ENCODE measurements around the gene SYTL3.

SYTL3 gene

DNA sequence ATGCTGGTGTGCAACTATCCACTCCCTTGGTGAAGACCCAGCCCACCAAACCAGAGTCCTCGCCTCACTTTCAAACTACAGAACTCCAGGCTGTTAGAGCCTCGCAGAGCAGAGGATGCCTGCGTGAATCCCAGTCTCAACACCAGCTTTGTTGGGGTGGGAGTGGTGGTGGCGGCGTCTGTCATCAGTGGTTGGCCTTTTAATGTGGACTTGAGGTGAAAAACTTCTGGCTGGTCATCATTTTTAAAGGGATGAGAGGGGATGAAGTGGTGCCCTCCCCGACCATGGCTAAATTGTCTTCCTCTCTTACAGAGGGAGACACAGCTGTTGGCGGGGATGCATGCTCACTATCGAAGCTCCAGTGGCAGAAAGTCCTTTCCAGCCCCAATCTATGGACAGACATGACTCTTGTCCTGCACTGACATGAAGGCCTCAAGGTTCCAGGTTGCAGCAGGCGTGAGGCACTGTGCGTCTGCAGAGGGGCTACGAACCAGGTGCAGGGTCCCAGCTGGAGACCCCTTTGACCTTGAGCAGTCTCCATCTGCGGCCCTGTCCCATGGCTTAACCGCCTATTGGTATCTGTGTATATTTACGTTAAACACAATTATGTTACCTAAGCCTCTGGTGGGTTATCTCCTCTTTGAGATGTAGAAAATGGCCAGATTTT, 114.5 kb downstream of the SYTL3 start:
- DNase-seq: no peak

DNA sequence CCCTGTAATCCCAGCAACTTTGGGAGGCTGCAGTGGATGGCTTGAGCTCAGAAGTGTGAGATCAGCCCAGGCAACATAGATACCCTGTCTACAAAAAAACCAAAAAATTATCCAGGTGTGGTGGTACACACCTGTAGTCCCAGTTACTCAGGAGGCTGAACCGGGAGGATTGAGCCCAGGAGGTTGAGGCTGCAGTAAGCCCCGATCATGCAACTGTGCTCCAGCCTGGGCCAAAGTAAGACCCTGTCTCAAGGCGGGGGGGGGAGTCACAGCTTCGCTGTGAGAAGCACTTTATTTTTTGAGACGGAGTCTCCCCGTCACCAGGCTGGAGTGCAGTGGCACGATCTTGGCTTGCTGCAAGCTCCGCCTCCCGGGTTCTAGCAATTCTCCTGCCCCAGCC, 115.1 kb downstream of the SYTL3 start:
- no peak for DNase-seq

DNA sequence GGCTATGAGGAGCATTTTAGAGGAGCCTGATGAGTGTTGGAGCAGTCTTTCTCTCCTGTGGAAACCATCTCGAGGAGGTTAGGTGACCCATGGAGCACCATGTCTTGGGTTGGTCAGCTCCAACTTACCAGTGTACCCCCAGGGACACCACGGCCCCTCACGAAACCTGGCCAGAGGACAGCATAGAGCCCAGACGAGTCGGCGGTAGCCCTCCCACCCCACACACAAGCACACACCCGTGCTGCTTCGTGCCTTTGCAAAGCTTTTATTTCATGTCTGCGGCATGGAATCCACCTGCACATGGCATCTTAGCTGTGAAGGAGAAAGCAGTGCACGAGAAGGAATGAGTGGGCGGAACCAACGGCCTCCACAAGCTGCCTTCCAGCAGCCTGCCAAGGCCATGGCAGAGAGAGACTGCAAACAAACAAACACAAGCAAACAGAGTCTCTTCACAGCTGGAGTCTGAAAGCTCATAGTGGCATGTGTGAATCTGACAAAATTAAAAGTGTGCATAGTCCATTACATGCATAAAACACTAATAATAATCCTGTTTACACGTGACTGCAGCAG, 115.7 kb downstream of the SYTL3 start:
- no peak for DNase-seq

DNA sequence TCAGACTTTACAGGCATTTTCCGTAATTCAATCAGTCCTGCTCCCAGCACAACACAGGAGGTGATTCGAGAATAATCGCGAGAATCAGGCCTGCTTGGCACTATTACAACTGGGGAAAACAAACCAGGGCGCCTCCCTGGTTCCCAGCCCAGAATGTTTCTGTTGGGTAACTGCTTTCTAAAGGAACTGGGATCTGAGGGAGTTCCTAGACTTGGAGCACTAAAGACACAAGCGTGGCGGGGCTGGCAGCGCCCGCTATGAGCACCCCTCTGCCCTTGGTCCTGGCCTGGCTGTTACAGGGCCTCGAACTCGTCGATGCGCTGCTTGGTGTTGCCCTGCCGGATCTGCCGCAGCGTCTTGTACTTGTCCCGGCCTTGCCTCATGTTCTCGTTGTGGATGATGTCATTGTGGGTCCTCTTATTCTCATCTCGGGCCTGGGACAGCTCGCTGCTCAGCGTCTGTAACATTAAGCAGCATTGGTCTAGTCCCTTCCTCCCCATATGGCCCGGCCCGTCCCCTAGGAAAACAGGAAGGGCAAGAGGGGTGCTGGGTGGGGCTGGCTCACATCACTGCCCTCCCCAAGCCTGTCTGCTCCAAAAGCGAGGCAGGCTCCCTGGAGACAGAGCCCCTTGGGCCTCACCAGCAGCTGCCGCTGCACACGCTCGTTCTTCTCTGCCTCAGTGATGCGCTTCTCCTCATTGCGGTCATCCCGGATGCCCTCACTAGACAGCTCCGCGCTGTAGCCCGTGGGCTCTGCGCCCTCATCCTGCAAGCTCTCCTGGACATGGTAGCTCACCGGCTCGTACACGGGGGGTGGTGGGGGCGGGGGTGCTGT, 117.0 kb downstream of the SYTL3 start:
- no peak for DNase-seq

DNA sequence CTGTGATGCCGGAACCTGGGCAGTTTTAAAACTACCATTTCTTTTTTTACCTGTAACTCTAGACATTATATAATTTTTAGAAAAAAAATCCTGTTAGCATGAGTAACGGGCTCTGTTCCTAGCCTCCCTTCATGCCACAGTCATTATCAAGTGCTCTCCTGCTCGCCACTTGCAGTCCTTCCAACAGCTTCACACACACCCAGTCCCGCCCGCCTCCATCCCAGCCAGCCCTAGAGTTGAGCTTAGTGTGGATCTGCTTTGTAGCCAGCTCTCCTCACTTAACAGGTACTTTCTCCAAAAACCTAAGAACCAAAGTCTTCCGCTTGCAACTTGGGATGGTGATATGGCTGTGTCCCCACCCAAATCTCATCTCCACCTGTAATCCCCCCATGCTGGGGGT, 117.9 kb downstream of the SYTL3 start:
- no peak for DNase-seq

DNA sequence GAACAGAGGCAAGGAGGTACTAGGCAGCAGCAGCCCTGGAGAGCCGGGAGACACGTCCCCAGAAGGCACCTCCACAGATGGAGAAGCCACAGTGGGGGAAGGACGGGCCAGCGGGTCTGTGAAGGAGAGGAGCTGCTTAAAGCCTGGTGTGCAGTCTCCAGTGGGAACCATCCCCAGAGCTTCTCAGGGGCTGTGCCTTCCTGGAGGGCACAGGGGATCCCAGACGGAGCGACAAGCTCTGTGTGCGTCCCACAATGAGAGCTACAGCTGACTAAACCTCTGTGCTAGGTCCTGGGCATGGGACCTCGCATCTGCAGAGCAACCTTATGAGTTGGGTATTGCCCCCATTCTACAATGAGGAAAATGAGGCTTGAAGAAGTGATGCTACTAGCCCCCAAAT, 118.6 kb downstream of the SYTL3 start:
- DNase-seq: no peak

DNA sequence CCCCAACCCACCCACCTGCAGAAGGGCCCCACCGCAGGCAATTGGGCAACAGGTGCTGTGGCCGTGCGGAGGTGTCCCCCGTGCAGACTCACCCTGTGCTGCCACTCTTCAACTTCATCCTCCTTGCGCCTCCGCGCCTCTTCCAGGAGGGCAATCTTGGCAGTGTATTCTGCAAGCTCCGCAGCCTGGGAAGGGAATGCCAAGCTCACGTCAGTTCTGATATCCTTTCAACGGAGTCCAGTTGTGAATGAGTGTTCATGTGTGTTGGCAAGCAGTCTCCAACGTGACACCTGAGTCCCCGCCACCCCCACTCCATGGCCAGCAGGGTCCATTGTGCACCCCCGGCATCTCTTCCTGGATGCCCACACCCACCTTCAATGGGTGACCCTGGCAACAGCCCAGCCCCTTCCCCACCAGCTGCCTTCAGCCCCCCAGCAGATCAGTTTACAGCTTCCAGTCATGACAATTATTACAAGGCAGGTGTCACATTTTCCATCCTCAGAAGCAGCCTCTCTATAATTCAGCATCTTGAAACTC, 119.4 kb downstream of the SYTL3 start:
- no peak for DNase-seq

DNA sequence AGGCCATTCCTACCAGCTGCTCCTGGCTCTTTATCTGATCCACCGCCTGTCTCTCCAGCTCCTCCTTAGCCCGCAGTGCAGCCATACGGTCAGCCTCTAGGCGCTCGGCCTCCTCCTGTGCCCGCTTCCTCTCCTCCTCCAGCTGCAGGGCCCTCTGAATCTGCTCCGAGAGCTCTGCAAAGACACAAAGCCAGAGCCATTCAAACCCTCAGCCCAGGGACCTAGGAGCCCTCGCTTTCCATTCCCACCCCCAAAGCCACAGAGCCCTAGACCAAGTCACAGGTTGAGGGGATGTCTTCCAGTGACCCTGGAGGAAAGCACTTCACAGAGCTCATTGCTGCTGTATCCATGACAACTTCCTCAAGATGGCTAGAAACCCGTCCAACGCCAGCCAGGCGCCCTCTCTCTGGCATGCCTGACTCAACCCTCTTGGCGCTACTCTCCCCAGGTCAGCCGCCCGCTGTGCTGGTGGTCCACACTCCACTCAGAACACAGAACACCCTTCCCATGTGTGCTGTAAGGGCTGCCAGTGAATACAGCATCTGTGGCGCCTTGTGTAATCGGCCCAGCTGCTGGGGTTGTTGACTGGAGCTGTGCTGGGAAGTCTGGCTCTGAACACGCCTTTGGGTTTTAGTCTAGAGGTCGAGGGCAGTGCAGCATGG, 120.0 kb downstream of the SYTL3 start:
- no peak for DNase-seq

DNA sequence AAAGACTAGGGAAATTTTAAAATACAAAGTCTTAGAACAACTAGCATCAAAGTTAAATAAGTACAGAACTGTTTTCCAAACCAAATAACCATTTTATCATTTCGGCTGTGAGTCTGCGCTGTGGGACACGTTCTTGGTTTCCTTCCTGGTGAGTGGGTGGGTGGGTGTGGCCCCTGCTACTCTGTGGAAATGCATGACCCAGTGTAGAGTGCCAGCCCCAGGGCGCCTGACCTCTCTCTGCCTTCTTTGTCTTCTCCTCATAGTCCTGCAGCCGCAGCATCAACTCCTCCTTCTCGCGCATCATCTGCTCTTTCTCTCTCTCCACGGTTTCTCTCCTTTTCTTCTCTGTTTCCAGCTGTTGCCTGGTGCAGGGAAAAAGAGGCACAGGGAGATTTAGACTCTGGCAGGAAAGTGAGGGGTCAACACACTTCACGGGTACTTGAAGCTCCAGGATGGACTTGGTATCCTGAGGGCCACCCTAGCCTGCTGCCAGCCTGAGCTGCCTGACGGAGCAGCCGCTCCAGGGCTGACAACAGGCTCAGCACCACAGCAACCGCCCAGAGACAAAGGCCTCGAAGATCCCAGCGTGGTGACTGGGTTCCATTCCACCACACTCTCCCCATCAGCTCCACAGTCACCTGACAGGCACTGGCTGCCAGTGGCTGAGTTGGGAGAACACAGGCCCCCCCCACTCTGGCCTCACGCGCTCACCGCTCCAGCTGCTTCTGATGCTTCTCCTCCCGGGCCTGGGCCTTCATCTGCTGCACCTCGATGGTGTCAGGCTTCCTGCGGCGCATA, 120.9 kb downstream of the SYTL3 start:
- DNase-seq: no peak

DNA sequence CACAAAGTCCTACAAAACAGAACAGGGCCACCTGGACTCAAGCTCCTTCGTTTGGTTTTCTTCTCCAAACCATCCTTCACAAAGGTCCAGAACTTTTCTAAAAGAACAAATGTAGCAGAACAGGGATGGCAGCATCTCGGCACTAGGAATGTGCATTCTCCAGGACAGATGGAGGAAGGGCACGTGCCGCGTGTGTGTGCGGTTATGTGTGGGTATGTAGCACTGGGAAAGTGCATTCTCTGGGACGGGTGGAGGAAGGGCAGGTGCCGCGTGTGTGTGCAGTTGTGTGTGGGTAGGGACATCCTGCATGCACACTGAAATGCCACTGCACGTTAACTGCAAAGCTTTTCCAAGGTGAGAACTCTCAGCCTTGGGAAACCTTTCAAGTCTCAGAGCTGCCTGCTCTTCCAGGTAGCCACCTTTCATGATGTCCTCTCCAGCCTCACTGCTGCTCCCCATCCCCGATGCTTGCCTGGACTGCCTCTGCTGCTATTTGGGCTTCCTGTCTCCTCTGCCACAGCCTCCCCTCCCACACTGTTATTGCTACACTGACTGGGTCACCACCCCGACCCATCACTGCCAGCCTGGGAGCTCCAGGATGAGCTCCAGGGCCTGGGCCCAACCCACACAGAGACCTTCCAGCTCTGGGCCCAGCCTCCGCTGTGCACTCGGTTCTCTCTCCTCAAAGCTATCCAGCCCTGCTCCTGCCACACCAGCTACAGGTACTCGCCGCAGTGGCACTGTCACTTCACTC, 121.7 kb downstream of the SYTL3 start:
- no peak for DNase-seq

DNA sequence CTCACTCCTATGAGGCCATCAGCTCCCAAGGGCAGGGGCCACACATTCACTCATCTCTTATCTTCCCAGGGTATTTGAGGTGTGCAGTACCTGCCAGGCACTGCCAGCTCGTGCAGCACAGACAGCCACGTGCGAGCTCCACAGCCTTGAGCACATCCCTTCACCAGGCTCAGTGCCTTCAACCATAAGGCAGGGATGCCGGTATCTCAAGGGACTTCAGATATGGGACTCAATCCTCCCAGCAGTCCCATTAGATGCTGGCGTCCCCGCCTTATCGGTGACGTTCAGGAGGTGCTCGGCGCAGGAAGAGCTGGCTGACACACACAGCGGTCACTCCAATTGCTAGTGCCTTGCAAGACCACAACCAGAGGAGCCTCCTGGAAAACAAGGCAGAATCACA, 122.3 kb downstream of the SYTL3 start:
- DNase-seq: no peak

DNA sequence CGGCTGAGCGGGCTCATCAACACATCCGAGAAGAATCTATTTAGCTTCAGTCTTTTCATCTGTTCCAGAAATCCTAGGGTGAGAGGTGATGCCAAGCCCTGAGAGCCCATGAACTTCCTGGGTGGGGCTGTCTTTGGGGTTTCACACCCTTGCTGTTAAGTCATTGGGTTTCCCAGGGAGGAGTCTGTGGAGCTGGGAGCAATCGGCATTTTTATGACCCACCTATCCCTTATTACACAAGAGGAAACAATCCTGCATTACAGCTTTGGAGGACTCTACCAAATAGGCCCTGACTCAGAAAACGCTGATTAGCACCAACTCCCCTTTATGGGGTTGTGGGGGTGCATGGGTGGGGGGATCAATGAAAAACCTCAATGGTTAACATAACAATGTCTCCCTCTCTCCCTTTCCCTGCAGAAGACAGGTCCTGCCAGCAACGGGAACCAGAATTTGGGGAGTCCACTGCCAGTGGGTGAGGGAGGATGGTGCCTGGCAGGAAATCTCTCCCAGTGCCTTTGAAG, 123.1 kb downstream of the SYTL3 start:
- DNase-seq: no peak

DNA sequence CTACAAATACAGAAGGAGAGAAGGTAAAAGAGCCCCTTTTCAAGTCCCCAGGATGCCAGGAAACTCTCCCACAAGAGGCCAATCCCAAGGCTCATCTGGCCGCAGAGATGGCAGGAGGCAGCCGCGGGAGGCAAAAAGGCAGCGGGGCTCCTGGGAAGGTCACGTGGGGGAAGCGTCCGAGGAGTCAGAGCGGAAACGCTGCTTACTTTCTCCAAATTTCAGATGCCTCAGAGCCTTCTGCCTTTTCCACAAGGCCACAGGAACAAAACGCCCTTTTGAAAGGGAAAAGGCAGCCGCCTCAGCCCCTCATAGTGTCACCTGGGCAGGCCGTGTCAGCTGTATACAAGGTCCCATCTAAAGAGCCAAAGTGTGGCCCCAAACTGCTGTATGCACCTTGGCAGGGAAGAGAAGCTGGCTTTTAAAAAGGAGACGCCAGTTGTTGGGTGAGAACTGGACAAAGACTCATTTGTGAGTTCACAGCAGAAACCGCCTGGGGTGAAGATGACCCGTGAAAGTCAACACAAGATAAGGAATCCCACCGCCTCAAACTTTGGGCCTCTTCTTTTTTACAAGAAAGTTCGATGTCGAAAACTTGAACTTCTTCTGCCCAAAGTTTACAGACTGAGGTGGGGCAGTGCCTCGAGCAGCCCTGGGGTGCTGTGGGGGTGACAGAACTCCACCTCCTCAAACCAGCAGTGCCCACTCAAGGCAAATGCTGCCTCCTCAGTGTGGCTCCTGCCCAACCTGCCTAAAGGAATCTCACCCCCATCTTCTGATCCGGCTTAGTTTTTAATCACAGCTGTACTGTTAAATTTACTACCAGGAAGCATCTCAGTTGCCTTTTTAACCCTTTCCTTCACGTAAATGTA, 124.0 kb downstream of the SYTL3 start:
- DNase-seq: no peak

DNA sequence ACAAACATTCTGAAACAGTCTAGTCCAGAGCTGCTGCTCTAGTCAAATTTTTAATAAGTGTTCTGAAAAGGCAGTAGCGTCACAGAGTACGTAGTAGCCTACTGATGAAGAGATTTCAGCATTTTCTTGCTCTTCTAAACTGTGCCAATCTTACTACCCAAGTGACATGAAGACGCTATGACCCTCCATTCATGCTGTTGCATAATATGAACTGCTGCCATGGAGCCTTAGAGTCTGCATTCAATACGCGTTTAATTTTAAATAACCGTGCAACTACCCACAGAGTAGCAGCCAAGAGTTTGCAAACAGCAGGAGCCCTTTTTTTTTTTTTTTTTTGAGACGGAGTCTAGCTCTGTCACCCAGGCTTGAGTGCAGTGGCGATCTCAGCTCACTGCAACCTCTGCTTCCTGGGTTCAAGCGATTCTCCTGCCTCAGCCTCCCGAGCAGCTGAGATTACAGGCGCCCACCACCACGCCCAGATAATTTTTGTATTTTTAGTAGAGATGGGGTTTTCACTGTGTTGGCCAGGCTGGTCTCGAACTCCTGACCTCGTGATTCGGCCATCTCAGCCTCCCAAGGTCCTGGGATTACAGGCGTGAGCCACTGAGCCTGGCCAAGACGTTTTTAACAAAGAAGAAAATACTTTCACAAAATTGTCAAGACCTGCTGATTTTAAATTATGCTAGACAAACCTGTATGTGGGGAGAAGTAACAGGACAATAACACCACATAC, 125.0 kb downstream of the SYTL3 start:
- no peak for DNase-seq

DNA sequence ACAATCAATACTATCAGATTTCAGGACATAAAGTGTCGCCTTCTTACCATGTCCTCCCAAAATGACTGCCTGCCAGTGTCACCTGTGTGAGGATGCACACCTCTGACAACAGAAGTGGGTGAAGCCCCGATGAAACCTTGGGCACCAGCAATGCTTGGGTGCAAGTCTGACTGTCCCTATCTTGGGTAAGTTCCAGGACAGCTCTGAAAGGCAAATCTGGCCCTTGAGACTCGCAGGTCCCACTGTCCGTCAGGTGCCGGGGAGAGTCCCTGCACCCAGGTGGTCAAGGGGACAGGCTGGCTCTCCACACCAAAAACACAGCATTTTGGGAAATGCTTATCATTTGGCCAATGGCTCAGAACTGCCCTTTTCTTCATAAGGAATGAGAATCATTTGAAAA, 126.0 kb downstream of the SYTL3 start:
- DNase-seq: no peak

DNA sequence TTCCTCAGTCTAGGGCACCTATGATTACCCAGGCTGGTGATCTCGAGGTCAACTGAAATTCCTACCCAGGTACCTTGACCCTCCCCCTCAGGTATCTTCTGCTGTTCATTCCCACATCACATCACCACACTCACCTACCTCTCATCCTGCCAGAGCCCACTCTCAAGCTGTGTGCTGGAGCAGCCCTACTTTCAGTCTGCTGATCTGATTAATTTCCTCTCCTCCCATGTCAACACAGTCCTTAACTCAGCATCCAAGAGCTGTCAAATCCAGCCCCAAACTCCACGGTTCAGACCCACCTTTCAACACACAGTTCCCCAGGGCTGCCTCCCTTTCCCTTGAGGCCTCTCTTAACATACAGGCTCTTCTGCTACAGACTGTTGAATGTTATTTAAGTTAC, 126.9 kb downstream of the SYTL3 start:
- no peak for DNase-seq

DNA sequence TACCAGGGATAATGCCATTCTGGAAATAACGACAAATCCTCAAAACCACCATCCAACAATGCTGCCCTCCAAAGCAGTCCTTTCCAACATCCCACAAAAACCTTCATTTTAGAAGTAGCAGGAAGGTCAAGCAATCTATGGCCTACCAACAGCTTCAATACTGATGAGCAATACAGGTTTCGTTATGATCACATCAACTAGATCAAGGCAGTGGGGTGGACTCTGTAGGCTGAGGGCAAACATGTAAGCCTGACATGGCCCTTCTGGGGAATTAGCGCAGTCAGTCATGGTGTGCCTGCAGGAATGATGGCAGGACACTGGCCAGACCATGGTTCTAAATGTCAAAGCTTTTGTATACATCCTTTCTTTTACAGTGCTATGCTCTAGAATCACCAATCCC, 127.7 kb downstream of the SYTL3 start:
- DNase-seq: no peak

DNA sequence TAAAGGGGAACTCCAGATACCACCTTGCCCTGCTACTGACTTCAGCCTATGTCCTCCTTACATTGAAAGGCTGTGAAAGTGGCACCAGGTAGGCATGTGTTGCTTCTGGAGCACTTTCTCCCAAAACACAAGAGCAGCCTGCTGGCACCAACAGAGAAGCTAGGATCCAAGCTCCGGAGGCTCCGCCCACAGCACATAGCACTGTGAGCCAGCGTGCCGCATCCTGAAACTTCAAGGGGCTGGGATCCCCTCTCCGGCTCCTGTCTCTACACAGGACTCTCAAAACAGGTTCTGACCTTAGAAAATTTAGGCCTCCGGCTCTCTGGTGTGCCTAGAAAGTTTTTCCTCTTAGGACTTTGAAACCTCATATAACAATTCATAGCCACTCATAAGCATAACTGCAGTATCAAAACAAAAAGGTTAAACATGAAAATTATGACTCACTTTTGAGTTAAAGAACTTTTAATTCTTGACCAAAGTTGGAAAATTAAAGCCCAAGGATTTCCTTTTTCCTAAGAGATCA, 128.2 kb downstream of the SYTL3 start:
- no peak for DNase-seq

DNA sequence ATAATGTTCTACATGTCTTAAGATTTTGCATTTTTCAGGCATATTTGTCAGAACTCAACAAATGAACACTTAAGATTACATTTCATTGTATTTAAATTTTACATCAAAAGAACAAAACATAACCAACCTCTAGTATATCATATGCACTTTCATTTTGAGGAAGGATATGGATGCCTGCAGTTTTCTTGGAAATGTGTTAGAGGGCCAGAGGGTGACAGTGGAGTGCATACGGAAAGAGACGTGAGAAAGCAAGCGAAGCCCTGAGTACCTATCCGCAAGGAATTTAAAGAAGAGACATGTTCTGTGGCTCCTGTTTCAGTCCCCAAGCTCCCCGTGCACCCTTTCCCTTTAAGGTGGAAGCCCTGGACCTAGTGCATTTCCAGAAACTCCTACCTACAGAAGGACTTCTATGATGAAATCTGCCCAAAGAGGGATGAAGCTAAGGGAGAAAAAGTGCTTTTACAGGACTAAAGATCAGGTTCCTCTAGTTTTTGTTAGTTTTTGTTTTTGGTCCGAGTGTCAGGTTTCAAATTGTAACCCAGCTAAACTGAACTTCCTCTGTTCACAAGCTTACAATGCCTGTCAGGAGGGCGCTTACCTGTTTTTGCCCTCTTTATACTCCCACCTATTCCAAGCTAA, 130.5 kb downstream of the SYTL3 start:
- DNase-seq: no peak

Data from NCI-H1436 treated with DMSO at 0.1 percent for 48 hours (cell line).